Measurements from ENCODE around the gene RHBDD2. TPM values are rescaled to one million over a fixed set of nuclear protein-coding genes. Genes with fewer than 3 reads are reported as not detected.

The RHBDD2 gene
- total and polyA plus RNA-seq, 9 of the 15 experiments (the other 6 are each of a cell fraction or from before 2014, with no cell fraction given), result 3.3 to 36.7 (median 17.9) TPM

DNA sequence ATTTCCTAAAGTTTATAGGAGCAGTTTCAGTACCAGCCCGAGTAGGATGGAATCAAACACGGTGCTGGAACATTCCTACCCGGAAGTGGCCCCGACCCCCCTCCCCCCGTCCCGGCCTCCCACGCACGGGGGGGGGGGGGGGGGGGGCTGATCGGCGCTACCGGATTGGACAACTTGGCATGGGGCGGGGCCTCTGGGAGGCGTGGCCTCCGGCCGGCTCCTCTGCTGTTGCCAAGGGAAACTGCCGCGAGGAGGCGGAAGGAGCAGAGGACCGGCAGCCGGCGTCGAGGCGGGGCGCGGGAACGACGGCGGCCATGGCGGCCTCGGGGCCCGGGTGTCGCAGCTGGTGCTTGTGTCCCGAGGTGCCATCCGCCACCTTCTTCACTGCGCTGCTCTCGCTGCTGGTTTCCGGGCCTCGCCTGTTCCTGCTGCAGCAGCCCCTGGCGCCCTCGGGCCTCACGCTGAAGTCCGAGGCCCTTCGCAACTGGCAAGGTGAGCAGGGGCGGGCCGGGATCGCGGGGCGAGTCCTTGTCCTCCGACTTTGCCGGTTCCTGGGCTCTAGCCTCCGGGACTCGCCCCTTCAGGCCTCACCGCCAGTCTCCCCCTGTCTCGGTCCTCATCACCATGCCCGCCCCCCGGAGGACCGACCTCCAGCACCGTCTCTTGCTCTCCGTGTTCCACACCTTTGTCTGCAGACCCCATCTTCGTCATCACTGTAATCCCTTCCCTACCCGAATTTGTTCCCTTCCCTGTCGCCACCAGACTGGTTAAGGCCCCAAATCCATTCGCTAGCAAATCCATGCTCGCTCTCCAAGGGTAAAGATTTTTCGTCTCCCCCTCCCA lies at the start of gene RHBDD2 (continued):
- TF ChIP-seq GATAD2B (IDR thresholded peaks at IDR 0.05; ENCODE audit: borderline replicate concordance) (no peak), SNRNP70 (optimal IDR thresholded peaks at IDR 0.05; ENCODE audit: low read depth, low read length) (no peak), PTRF (tag; IDR thresholded peaks at IDR 0.05) (no peak), ZFPM2 (CRISPR knock-in tag; IDR thresholded peaks at IDR 0.05) (0 out of 2 replicates have a peak, but pooled peaks have one; percentile 61), ZNF586 (CRISPR knock-in tag; conservative IDR thresholded peaks at IDR 0.05) (no peak), ZNF76 (CRISPR knock-in tag; IDR thresholded peaks at IDR 0.05; ENCODE audit: borderline replicate concordance) (no peak), FOXP1 (CRISPR knock-in tag; IDR thresholded peaks at IDR 0.05) (0 out of 2 replicates have a peak, but pooled peaks have one; percentile 35), BRD9 (IDR thresholded peaks at IDR 0.05; ENCODE audit: low read depth, partially characterized antibody) (peak; percentile 29), CEBPG (CRISPR knock-in tag; IDR thresholded peaks at IDR 0.05) (0 out of 2 replicates have a peak, but pooled peaks have one; percentile 31), CEBPG (tag; conservative IDR thresholded peaks at IDR 0.05 in 1 of 2, IDR thresholded peaks at IDR 0.05 in 1 of 2) (no peak), SOX6 (IDR thresholded peaks at IDR 0.05) (0 out of 2 replicates have a peak, but pooled peaks have one; percentile 17), MCM5 (IDR thresholded peaks at IDR 0.05; ENCODE audit: low read depth) (no peak), ZNF3 (CRISPR knock-in tag; IDR thresholded peaks at IDR 0.05) (no peak), NRF1 (conservative IDR thresholded peaks at IDR 0.05 in 1 of 2, IDR thresholded peaks at IDR 0.05 in 1 of 2) (peak; percentile 42 to 47), JUNB (CRISPR knock-in tag; conservative IDR thresholded peaks at IDR 0.05) (peak; percentile 42; the same call in 1 of the 2 replicates), RERE (CRISPR knock-in tag; IDR thresholded peaks at IDR 0.05; ENCODE audit: borderline replicate concordance) (no peak), ETS2 (tag; IDR thresholded peaks at IDR 0.05; ENCODE audit: borderline replicate concordance, poor library complexity, severe bottlenecking) (no peak), ZNF75A (CRISPR knock-in tag; IDR thresholded peaks at IDR 0.05) (no peak; the same call in 1 of the 2 replicates), NELFE (IDR thresholded peaks at IDR 0.05; ENCODE audit: insufficient read depth, insufficient read length) (no peak), THAP7 (CRISPR knock-in tag; IDR thresholded peaks at IDR 0.05) (no peak)
- TF ChIP-seq, protein P1, sequence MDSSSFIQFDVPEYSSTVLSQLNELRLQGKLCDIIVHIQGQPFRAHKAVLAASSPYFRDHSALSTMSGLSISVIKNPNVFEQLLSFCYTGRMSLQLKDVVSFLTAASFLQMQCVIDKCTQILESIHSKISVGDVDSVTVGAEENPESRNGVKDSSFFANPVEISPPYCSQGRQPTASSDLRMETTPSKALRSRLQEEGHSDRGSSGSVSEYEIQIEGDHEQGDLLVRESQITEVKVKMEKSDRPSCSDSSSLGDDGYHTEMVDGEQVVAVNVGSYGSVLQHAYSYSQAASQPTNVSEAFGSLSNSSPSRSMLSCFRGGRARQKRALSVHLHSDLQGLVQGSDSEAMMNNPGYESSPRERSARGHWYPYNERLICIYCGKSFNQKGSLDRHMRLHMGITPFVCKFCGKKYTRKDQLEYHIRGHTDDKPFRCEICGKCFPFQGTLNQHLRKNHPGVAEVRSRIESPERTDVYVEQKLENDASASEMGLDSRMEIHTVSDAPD (CRISPR knock-in tag; IDR thresholded peaks at IDR 0.05), result no peak

Measured in K562 (cell line).